GM12878 (cell line): ENCODE measurements around the gene SGMS1.

Experiments
- BMI1 ChIP-seq: fragments of 450-650 bp; IDR thresholded peaks from 2 replicates; pipeline ENCODE4 v1.6.1; 2016; ENCODE audit warnings: mild to moderate bottlenecking, moderate library complexity, borderline replicate concordance
- CHD1 ChIP-seq: IDR thresholded peaks from 2 replicates; pipeline ENCODE4 v1.6.1; 2012; ENCODE audit warnings: low read depth, low read length, improper control_type of control experiment
- GATAD2B ChIP-seq: fragments of 450-650 bp; conservative IDR thresholded peaks from 2 replicates; pipeline ENCODE4 v1.6.1; 2017; ENCODE audit warnings: low read depth, mild to moderate bottlenecking, moderate library complexity
- IKZF1 ChIP-seq: fragments of 450-650 bp; conservative IDR thresholded peaks from 2 replicates; pipeline ENCODE4 v1.6.1; 2017; ENCODE audit warnings: antibody characterized with exemption, mild to moderate bottlenecking
- JUND ChIP-seq: IDR thresholded peaks from 2 replicates; pipeline ENCODE4 v1.6.1; 2012; ENCODE audit warnings: low read depth, mild to moderate bottlenecking, low read length, improper control_type of control experiment, moderate library complexity
- MEF2A ChIP-seq: IDR thresholded peaks from 2 replicates; pipeline ENCODE4 v1.6.1; 2011; ENCODE audit warnings: low read depth, mild to moderate bottlenecking, low read length, moderate library complexity; ENCODE audit not compliant: insufficient read depth
- PBX3 ChIP-seq: IDR thresholded peaks from 2 replicates; pipeline ENCODE4 v1.6.1; 2011; ENCODE audit warnings: mild to moderate bottlenecking, low read depth, low read length, moderate library complexity; ENCODE audit not compliant: insufficient replicate concordance
- TF ChIP-seq, protein P1 (sequence below), 3 experiments: IDR thresholded peaks in 2 of 3; conservative IDR thresholded peaks in 1 of 3; 2 replicates each; pipeline ENCODE4 v1.5.1; 2011; ENCODE audit warnings: low read depth in 3 of 3, low read length in 3 of 3, mild to moderate bottlenecking in 3 of 3, control low read depth in 2 of 3, moderate library complexity in 2 of 3, inconsistent platforms in 1 of 3, mixed read lengths in 1 of 3; ENCODE audit not compliant: control insufficient read depth in 2 of 3, insufficient read depth in 1 of 3; ENCODE audit errors: extremely low read depth in 1 of 3
- TF ChIP-seq, protein P2 (sequence below): IDR thresholded peaks from 2 replicates; pipeline ENCODE4 v1.6.1; 2012; ENCODE audit warnings: mild to moderate bottlenecking, low read depth, low read length

DNA sequence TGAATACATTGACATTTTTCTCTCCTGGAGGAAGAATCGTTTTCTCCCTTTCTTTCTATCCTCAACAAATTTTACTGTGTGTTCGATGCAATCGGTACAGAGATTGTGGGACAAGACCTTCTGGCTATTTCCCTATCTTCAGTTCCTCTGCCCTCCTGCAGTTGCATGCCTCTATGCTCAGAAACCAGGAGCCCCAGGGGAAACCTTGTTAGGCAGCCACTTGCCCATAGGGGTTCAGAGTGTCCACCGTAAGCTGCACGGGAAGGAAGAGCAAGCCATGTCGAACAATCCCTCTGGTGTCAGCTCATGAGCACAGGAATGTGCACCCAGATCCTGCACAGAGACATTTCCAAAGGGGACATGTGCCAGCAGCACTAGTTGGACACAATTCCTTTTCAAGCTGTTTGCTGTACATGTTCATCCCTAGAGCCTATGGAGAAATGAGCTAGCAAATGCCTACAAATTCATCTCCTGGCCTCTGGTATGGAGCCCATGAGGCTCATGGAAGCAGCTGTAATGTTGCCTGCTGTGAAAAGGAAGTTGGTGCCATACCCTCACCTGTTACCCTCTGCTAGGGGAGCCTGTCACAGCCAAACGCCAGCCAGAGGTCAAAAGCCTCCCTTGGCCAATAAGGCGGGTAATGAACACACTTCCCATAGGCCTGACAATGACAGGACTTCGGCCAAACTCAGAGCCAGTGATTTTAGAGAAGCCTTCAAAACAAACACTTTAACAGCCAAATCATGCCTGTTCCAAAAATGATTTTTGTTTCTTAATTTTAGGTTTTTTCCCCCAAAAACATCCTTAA, 336.6 kb downstream of the SGMS1 start:
- TF ChIP-seq MEF2A, result no peak
- TF ChIP-seq GATAD2B, result no peak
- TF ChIP-seq PBX3, result no peak
- no peak for TF ChIP-seq CHD1
- TF ChIP-seq, protein P1, sequence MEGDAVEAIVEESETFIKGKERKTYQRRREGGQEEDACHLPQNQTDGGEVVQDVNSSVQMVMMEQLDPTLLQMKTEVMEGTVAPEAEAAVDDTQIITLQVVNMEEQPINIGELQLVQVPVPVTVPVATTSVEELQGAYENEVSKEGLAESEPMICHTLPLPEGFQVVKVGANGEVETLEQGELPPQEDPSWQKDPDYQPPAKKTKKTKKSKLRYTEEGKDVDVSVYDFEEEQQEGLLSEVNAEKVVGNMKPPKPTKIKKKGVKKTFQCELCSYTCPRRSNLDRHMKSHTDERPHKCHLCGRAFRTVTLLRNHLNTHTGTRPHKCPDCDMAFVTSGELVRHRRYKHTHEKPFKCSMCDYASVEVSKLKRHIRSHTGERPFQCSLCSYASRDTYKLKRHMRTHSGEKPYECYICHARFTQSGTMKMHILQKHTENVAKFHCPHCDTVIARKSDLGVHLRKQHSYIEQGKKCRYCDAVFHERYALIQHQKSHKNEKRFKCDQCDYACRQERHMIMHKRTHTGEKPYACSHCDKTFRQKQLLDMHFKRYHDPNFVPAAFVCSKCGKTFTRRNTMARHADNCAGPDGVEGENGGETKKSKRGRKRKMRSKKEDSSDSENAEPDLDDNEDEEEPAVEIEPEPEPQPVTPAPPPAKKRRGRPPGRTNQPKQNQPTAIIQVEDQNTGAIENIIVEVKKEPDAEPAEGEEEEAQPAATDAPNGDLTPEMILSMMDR (IDR thresholded peaks at IDR 0.05 in 2 of 3, conservative IDR thresholded peaks at IDR 0.05 in 1 of 3; ENCODE audit: control insufficient read depth in 2 of 3, extremely low read depth in 1 of 3, insufficient read depth in 1 of 3, low read depth in 3 of 3, low read length in 3 of 3), result no peak
- no peak for TF ChIP-seq IKZF1
- TF ChIP-seq, protein P2, sequence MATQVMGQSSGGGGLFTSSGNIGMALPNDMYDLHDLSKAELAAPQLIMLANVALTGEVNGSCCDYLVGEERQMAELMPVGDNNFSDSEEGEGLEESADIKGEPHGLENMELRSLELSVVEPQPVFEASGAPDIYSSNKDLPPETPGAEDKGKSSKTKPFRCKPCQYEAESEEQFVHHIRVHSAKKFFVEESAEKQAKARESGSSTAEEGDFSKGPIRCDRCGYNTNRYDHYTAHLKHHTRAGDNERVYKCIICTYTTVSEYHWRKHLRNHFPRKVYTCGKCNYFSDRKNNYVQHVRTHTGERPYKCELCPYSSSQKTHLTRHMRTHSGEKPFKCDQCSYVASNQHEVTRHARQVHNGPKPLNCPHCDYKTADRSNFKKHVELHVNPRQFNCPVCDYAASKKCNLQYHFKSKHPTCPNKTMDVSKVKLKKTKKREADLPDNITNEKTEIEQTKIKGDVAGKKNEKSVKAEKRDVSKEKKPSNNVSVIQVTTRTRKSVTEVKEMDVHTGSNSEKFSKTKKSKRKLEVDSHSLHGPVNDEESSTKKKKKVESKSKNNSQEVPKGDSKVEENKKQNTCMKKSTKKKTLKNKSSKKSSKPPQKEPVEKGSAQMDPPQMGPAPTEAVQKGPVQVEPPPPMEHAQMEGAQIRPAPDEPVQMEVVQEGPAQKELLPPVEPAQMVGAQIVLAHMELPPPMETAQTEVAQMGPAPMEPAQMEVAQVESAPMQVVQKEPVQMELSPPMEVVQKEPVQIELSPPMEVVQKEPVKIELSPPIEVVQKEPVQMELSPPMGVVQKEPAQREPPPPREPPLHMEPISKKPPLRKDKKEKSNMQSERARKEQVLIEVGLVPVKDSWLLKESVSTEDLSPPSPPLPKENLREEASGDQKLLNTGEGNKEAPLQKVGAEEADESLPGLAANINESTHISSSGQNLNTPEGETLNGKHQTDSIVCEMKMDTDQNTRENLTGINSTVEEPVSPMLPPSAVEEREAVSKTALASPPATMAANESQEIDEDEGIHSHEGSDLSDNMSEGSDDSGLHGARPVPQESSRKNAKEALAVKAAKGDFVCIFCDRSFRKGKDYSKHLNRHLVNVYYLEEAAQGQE, result no peak
- TF ChIP-seq JUND, result no peak
- no peak for TF ChIP-seq BMI1
